IMR-90 (cell line): Measurements from ENCODE around the gene RASD2. TPM values are rescaled to one million over a fixed set of nuclear protein-coding genes. Genes with fewer than 3 reads are reported as not detected.

Experiments used
- ATAC-seq: fragments of 200-7000 bp; cut with Tn5 transposase; 2 replicates; pipeline ENCODE4 v1.9.1; 2020; ENCODE audit warnings: low read depth, mild to moderate bottlenecking, moderate library complexity
- BruUV-seq: library from RNA; stranded (reverse); fragments of 400-500 nt; replicated peaks from 2 replicates; lab custom pipeline; 2021; lab: Mats Ljungman, UMichigan
- CTCF ChIA-PET: fragments of 300-600 bp; formaldehyde crosslinking; extraction: SDS; loops from one replicate; lab custom pipeline; 2021; ENCODE audit warnings: antibody characterized with exemption; lab: Yijun Ruan, JAX
- POLR2A ChIA-PET: fragments of 300-600 bp; sonication (Branson Sonifier 250); formaldehyde crosslinking; loops from one replicate; lab custom pipeline; 2022; ENCODE audit warnings: antibody characterized with exemption; ENCODE audit not compliant: unreplicated experiment; lab: Charles Lee
- DNase-seq: peaks from one replicate; pipeline ENCODE4 v3.0.0; 2013
- H2AFZ ChIP-seq: replicated peaks from 2 replicates; pipeline ENCODE3; 2013; ENCODE audit warnings: low read length, mild to moderate bottlenecking; ENCODE audit not compliant: poor library complexity
- H2AK5ac ChIP-seq: 2 replicates; pipeline ENCODE4 v1.6.1; 2013; ENCODE audit warnings: low read depth, low read length, inconsistent platforms
- H2AK9ac ChIP-seq: replicated peaks from 2 replicates; pipeline ENCODE3; 2013; ENCODE audit warnings: mild to moderate bottlenecking, low read depth, low read length, moderate library complexity; ENCODE audit not compliant: poor library complexity
- H2BK120ac ChIP-seq: 2 replicates; pipeline ENCODE4 v1.6.1; 2013; ENCODE audit warnings: low read depth, low read length, inconsistent platforms
- H2BK15ac ChIP-seq: 3 replicates; pipeline ENCODE4 v1.6.1; 2013; ENCODE audit warnings: low read depth, low read length, inconsistent platforms
- H2BK20ac ChIP-seq: 2 replicates; pipeline ENCODE4 v1.6.1; 2013; ENCODE audit warnings: low read depth, mild to moderate bottlenecking, inconsistent platforms, low read length, moderate library complexity
- H2BK5ac ChIP-seq: 2 replicates; pipeline ENCODE4 v1.6.1; 2013; ENCODE audit warnings: mild to moderate bottlenecking, low read depth, low read length, inconsistent platforms; ENCODE audit not compliant: poor library complexity, severe bottlenecking
- H3K14ac ChIP-seq: replicated peaks from 2 replicates; pipeline ENCODE4 v1.6.1; 2013; ENCODE audit warnings: low read depth, low read length, inconsistent platforms
- H3K18ac ChIP-seq: 2 replicates; pipeline ENCODE4 v1.6.1; 2013; ENCODE audit warnings: low read depth, low read length, control low read depth
- H3K23ac ChIP-seq: 2 replicates; pipeline ENCODE4 v1.6.1; 2013; ENCODE audit warnings: low read depth, low read length, inconsistent platforms
- H3K27ac ChIP-seq: 2 replicates; pipeline ENCODE4 v1.5.1; 2013; ENCODE audit warnings: mild to moderate bottlenecking, control low read depth, low read length; ENCODE audit not compliant: insufficient read depth
- H3K27me3 ChIP-seq: 2 replicates; pipeline ENCODE4 v1.6.1; 2013; ENCODE audit warnings: low read length; ENCODE audit not compliant: control insufficient read depth, insufficient read depth
- H3K36me3 ChIP-seq: 2 replicates; pipeline ENCODE4 v1.6.1; 2013; ENCODE audit warnings: low read length, mixed read lengths; ENCODE audit not compliant: control insufficient read depth, insufficient read depth
- H3K4ac ChIP-seq: 2 replicates; pipeline ENCODE4 v1.6.1; 2013; ENCODE audit warnings: low read depth, low read length, inconsistent platforms
- H3K4me1 ChIP-seq: 2 replicates; pipeline ENCODE4 v1.6.1; 2013; ENCODE audit warnings: low read length, mixed read lengths; ENCODE audit not compliant: control insufficient read depth, insufficient read depth
- H3K4me2 ChIP-seq: 2 replicates; pipeline ENCODE4 v1.6.1; 2013; ENCODE audit warnings: low read depth, mild to moderate bottlenecking, control low read depth, low read length, moderate library complexity
- H3K4me3 ChIP-seq: 2 replicates; pipeline ENCODE4 v1.5.1; 2013; ENCODE audit warnings: low read depth, mild to moderate bottlenecking, control low read depth, low read length, moderate library complexity; ENCODE audit not compliant: insufficient read depth
- H3K56ac ChIP-seq: 2 replicates; pipeline ENCODE4 v1.6.1; 2013; ENCODE audit warnings: low read length, inconsistent platforms; ENCODE audit not compliant: insufficient read depth; ENCODE audit errors: extremely low read depth
- H3K79me1 ChIP-seq, 2 experiments: 2 replicates each; pipeline ENCODE4 v1.6.1; 2013; ENCODE audit warnings: low read length in 2 of 2, inconsistent platforms in 1 of 2, low read depth in 1 of 2
- H3K9ac ChIP-seq: 2 replicates; pipeline ENCODE4 v1.6.1; 2013; ENCODE audit warnings: low read depth, low read length, control low read depth
- H3K9me1 ChIP-seq: 2 replicates; pipeline ENCODE4 v1.6.1; 2013; ENCODE audit warnings: low read length, inconsistent platforms; ENCODE audit not compliant: insufficient read depth
- H3K9me3 ChIP-seq: 2 replicates; pipeline ENCODE4 v1.6.1; 2013; ENCODE audit warnings: low read length; ENCODE audit not compliant: control insufficient read depth, insufficient read depth
- H4K20me1 ChIP-seq: 2 replicates; pipeline ENCODE4 v1.6.1; 2013; ENCODE audit warnings: low read length, inconsistent platforms; ENCODE audit not compliant: insufficient read depth
- H4K5ac ChIP-seq: 2 replicates; pipeline ENCODE4 v1.6.1; 2013; ENCODE audit warnings: mild to moderate bottlenecking, low read depth, low read length, control low read depth
- H4K8ac ChIP-seq, 2 experiments: 2 replicates each; pipeline ENCODE4 v1.6.1; 2013; ENCODE audit warnings: low read depth in 2 of 2, low read length in 2 of 2, control low read depth in 1 of 2, inconsistent platforms in 1 of 2
- H4K91ac ChIP-seq: 2 replicates; pipeline ENCODE4 v1.6.1; 2013; ENCODE audit warnings: low read depth, low read length, inconsistent platforms; ENCODE audit not compliant: insufficient read depth
- BHLHE40 ChIP-seq: fragments of 150-350 bp; IDR thresholded peaks from 2 replicates; pipeline ENCODE4 v1.6.1; 2016; ENCODE audit warnings: mild to moderate bottlenecking, low read depth, low read length
- CEBPB ChIP-seq: IDR thresholded peaks from 2 replicates; pipeline ENCODE4 v1.6.1; 2012; ENCODE audit warnings: low read depth, low read length, improper control_type of control experiment
- CTCF ChIP-seq: conservative IDR thresholded peaks from 2 replicates; pipeline ENCODE4 v1.5.1; 2012; ENCODE audit warnings: mild to moderate bottlenecking, low read depth, low read length, improper control_type of control experiment
- FOS ChIP-seq: fragments of 150-350 bp; IDR thresholded peaks from 2 replicates; pipeline ENCODE4 v1.6.1; 2016; ENCODE audit warnings: low read depth, low read length
- MAFK ChIP-seq: IDR thresholded peaks from 2 replicates; pipeline ENCODE4 v1.6.1; 2012; ENCODE audit warnings: low read depth, low read length, improper control_type of control experiment
- MXI1 ChIP-seq: IDR thresholded peaks from 2 replicates; pipeline ENCODE4 v1.6.1; 2012; ENCODE audit warnings: low read depth, mild to moderate bottlenecking, low read length, moderate library complexity, borderline replicate concordance
- NFE2L2 ChIP-seq: fragments of 150-350 bp; IDR thresholded peaks from 2 replicates; pipeline ENCODE4 v1.6.1; 2016; ENCODE audit warnings: low read depth, mild to moderate bottlenecking, low read length
- POLR2A ChIP-seq: IDR thresholded peaks from 2 replicates; pipeline ENCODE4 v1.6.1; 2012; ENCODE audit warnings: mild to moderate bottlenecking, low read depth, low read length
- RCOR1 ChIP-seq: IDR thresholded peaks from 2 replicates; pipeline ENCODE4 v1.6.1; 2012; ENCODE audit warnings: mild to moderate bottlenecking, low read length, improper control_type of control experiment; ENCODE audit not compliant: insufficient replicate concordance
- SMC3 ChIP-seq: fragments of 150-350 bp; IDR thresholded peaks from 2 replicates; pipeline ENCODE4 v1.6.1; 2016; ENCODE audit warnings: low read depth, mild to moderate bottlenecking, antibody characterized with exemption, low read length, moderate library complexity
- WGBS, 2 experiments: methylation state at CpG; one replicate each; pipeline versions ENCODE4 v1.1.5 to v1.1.7; 2013; ENCODE audit warnings: missing lambda C conversion rate in 2 of 2; ENCODE audit not compliant: insufficient read length in 1 of 2; ENCODE audit errors: extremely low coverage in 2 of 2; 5-methylcytosine and 5-hydroxymethylcytosine counted together
- dilution Hi-C: fragments of 300-500 bp; cut with HindIII; formaldehyde crosslinking; loops from one replicate; pipeline ENCODE4 v1.14.3; 2018; ENCODE audit warnings: low sequenced_read_pairs; ENCODE audit not compliant: unreplicated experiment
- in situ Hi-C: fragments of 300-500 bp; cut with MboI; formaldehyde crosslinking; loops from 3 replicates; pipeline ENCODE4 v1.14.3; 2019; ENCODE audit warnings: low sequenced_read_pairs, inconsistent platforms, mixed read lengths
- intact Hi-C: fragments of 100-400 bp; cut with micrococcal nuclease; formaldehyde crosslinking; loops from 2 replicates; pipeline ENCODE4 v1.10.0; 2022
- polyA plus RNA-seq, 3 experiments: library from polyadenylated mRNA; depleted of rRNA; stranded (reverse); fragments of >200 nt; gene quantifications; 2 replicates each; pipeline ENCODE4 v1.2.3, GENCODE V29; 2012; ENCODE audit warnings: low replicate concordance in 1 of 3
- total RNA-seq: library from RNA; depleted of rRNA; stranded (reverse); fragments of >200 nt; gene quantifications from 2 replicates; pipeline ENCODE4 v1.2.3, GENCODE V29; 2012
- TF ChIP-seq, protein P1 (sequence below): fragments of 150-350 bp; IDR thresholded peaks from 2 replicates; pipeline ENCODE4 v1.6.1; 2016; ENCODE audit warnings: low read depth, mild to moderate bottlenecking, low read length, moderate library complexity, borderline replicate concordance

Gene RASD2
- total and polyA plus RNA-seq, 2 of the 4 experiments (the other 2 are of a cell fraction), result under 0.01 to 0.32 TPM

GRCh38 chr22:35560366-35560765 is 19.7 kb downstream of the RASD2 start:
- Histone ChIP-seq H4K8ac (no peak overlapping the region), H3K79me1 (no peaks in the 10 kb centered on the region), H3K14ac (no peak overlapping the region), H3K4me1 (peaks cover 24% of the 10 kb centered on the region), H2BK120ac (peak overlapping the region; percentile 39), H4K91ac (0 out of 2 replicates have a peak overlapping the region, but pooled peaks have one; percentile 23), H3K23ac (no peak overlapping the region; the same call in 1 of the 2 replicates), H3K4me3 (no peak overlapping the region), H2BK20ac (peak overlapping the region; percentile 51; the same call in 1 of the 2 replicates), H2BK15ac (0 out of 3 replicates have a peak overlapping the region, but pooled peaks have one; percentile 20), H3K27me3 (no peaks in the 10 kb centered on the region), H2AK9ac (no peak overlapping the region), H2AFZ (no peak overlapping the region), H2BK5ac (no peak overlapping the region), H3K4ac (peak overlapping the region; percentile 41; the same call in 1 of the 2 replicates), H3K56ac (no peak overlapping the region), H3K36me3 (no peaks in the 10 kb centered on the region), H3K27ac (no peak overlapping the region), H3K4me2 (no peak overlapping the region), H3K9ac (no peak overlapping the region), H2AK5ac (peak overlapping the region; percentile 59; the same call in 1 of the 2 replicates), H4K5ac (no peak overlapping the region), H3K18ac (no peak overlapping the region), H4K20me1 (no peaks in the 10 kb centered on the region), H3K9me1 (peaks cover 19% of the 10 kb centered on the region), H3K9me3 (peaks cover 6% of the 10 kb centered on the region)
- no TSS peak for BruUV-seq
- ATAC-seq (no peak), DNase-seq (no peak)
- intact Hi-C loops, result no loop called here
- ChIA-PET POLR2A (no interaction called here), CTCF (no interaction called here)
- WGBS, 2 experiments, result 40% methylated on average over 1 of the region's 5 CpGs; no CpG with 5 or more reads in 1 of the 2 experiments
- dilution Hi-C loops, result no loop called here
- in situ Hi-C loops, result no loop called here
- TF ChIP-seq, protein P1, sequence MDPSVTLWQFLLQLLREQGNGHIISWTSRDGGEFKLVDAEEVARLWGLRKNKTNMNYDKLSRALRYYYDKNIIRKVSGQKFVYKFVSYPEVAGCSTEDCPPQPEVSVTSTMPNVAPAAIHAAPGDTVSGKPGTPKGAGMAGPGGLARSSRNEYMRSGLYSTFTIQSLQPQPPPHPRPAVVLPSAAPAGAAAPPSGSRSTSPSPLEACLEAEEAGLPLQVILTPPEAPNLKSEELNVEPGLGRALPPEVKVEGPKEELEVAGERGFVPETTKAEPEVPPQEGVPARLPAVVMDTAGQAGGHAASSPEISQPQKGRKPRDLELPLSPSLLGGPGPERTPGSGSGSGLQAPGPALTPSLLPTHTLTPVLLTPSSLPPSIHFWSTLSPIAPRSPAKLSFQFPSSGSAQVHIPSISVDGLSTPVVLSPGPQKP, result no peak
- no peak for TF ChIP-seq POLR2A
- TF ChIP-seq SMC3, result no peak
- TF ChIP-seq BHLHE40, result no peak
- TF ChIP-seq FOS, result no peak
- TF ChIP-seq MXI1, result no peak
- TF ChIP-seq MAFK, result no peak
- TF ChIP-seq RCOR1, result no peak
- no peak for TF ChIP-seq CEBPB
- no peak for TF ChIP-seq NFE2L2
- no peak for TF ChIP-seq CTCF
